HL-60/S4 treated with retinoic acid at 250 ng/mL for 4 days and 3 days (cell line): ENCODE results near the gene NDFIP1.
"Not testable (repeated sequence)": the region's sequence is repeated elsewhere in the genome, so short reads cannot be mapped to it uniquely, and the experiment has no call there.

Source experiments
- in situ Hi-C: fragments of 300-500 bp; cut with MboI; formaldehyde crosslinking; loops from 2 replicates; pipeline ENCODE4 v1.7.0; 2022; ENCODE audit warnings: low sequenced_read_pairs

Gene NDFIP1, protein sequence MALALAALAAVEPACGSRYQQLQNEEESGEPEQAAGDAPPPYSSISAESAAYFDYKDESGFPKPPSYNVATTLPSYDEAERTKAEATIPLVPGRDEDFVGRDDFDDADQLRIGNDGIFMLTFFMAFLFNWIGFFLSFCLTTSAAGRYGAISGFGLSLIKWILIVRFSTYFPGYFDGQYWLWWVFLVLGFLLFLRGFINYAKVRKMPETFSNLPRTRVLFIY

GRCh38 chr5:142108432-142109330 lies at the start of gene NDFIP1:
Gene NDFIP1 (plus strand): TSS chr5:142108779. CDS start chr5:142108975, 196 bp downstream.
- in situ Hi-C loops = no loop called here

DNA sequence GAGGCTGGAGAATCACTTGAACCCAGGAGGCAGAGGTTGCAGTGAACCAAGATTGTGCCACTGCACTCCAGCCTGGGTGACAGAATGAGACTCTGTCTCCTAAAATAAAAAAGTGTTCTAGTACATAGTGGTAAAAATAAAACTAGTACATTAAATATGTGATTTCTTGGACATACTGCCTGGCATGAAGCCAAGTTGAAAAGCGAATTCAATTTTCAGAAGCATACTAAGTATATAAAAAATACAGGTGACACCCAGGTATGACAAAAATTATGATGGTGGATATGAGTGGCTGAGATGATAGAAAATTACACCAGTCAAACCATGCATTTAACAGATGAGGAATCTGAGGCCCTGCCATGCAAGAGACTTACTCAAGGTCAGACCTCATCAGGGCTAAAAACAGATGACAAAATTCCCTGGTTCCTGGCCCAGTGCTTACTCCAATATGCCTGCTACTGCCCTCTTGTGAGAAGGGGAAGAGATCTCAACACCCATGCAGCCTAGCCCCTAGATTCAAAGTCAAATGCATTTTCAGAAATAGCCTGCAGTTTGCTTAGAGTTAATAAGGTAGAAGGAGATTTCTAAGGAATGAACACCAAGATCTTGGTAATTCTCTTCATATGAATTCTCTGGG lies 49.2 kb upstream of the NDFIP1 start:
- in situ Hi-C loops = no loop called here

- in situ Hi-C loops = no loop called here
Measured at GRCh38 chr5:142063376-142063775, 45.2 kb upstream of the NDFIP1 start.

- in situ Hi-C loops = no loop called here
Measured at GRCh38 chr5:142063878-142064331, 44.7 kb upstream of the NDFIP1 start.

- in situ Hi-C loops = no loop called here
Measured at GRCh38 chr5:142065273-142065672, 43.3 kb upstream of the NDFIP1 start.

- in situ Hi-C loops = no loop called here
Measured at GRCh38 chr5:142069606-142070399, 38.8 kb upstream of the NDFIP1 start.

GRCh38 chr5:142070734-142071133 lies 37.8 kb upstream of the NDFIP1 start:
- in situ Hi-C loops = no loop called here

GRCh38 chr5:142072488-142072887 lies 36.1 kb upstream of the NDFIP1 start:
- in situ Hi-C loops = no loop called here

GRCh38 chr5:142073362-142073988 lies 35.1 kb upstream of the NDFIP1 start:
- in situ Hi-C loops = no loop called here

DNA sequence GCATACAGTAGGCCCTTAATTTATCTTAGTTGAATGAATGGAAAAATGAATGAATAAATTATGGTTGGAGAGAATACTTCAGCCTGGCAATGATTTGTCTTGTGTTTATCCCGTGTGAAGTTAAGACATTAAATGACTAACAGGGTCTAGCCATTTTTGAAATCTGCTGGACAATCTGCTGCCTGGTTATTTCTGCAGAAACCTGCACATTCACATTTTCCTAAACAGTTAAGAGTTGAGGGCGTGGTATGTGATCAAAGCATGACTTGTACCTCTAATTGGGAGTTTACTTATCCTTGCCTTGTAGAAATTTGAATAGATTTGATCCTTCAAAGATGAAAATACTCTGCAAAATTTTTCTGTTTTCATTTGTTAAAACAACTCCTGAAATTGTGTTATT lies 34.6 kb upstream of the NDFIP1 start:
- in situ Hi-C loops = no loop called here

DNA sequence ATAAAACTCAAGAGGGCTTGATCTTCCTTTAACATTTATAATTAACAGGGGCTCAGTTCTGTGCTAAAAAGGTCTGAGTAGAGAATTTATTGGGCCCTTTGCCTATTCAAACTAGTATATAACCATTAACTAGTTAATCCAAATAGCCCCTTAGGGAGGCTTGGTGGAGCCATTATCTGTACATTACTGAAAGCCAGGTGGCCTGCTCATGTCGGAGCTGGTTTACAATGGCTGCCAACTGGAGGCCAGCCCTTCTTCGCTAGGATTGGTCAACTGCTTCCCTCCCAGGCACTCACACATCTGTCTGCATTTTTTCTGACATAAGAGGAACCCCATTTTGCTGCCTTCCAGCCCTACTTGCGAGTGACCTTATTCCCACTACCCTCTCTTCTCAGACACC lies 30.4 kb upstream of the NDFIP1 start:
- in situ Hi-C loops = no loop called here

- in situ Hi-C loops = no loop called here
Measured at GRCh38 chr5:142078706-142079105, 29.9 kb upstream of the NDFIP1 start.

DNA sequence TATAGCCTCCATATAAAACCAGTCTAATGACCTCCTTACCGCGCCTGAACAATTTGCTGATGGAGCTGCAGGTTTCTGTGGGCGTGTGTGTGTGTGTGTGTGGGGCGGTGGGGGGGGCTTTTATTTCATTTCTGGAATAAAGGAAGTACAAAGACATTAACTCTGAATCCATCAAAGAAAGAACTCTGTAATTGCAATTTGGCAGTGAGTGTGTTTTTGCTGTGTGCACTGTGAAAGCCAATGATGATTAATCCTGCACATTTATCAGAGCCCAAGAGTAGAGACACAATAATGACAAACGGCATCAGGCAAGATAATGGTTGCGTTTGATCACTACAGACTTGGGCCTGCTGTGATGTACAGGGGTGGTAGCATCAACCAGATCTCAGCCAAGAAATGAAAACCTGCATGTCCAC lies 29.3 kb upstream of the NDFIP1 start:
- in situ Hi-C loops = no loop called here

GRCh38 chr5:142080248-142080647 lies 28.3 kb upstream of the NDFIP1 start:
- in situ Hi-C loops = no loop called here

- in situ Hi-C loops = no loop called here
Measured at GRCh38 chr5:142082182-142082781, 26.3 kb upstream of the NDFIP1 start.

- in situ Hi-C loops = no loop called here
Measured at GRCh38 chr5:142086229-142086628, 22.4 kb upstream of the NDFIP1 start.

- in situ Hi-C loops = no loop called here
Measured at GRCh38 chr5:142086679-142087078, 21.9 kb upstream of the NDFIP1 start.

DNA sequence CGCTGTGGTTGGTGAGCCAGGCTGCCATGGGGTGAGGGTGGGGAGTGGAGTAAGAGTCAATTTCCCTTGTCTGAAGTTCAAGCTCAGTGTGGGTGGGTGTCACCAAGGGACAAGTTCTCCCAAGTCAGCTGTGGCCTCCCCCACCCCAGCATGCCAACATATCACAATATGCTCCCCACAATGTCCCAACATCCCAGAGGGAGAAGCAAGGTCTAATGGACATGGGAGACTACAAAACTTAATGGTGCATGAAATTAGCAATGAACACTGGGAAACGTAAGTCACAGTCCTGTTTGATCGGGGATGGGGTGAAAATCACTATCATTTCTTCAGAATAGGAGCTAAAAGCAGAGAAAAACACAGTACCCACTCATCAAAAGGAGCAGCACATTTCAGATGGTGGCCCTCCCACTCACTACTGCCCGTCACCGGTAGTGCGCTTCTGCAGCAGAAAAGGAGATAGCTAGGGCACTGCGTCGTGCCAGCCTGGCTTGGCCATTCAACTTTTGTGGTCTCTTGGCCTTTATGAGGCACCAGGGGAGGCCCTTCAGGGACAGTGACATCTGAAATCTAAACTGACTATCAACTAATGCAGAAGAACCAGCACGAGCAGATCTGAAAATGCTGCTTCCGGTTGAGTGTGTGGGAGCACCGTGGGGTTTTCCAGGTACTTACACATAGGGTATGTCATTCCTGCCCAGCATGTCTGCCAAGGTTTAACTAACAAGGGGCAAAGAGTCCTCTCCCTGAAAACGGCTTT lies 20.5 kb upstream of the NDFIP1 start:
- in situ Hi-C loops = no loop called here

- in situ Hi-C loops = not testable (repeated sequence)
Measured at GRCh38 chr5:142088855-142089479, 19.6 kb upstream of the NDFIP1 start.
